Forelimb muscle (tissue), 1 donor: ENCODE results near the gene SESN1. TPM values are rescaled to one million over a fixed set of nuclear protein-coding genes. Genes with fewer than 3 reads are reported as not detected.

ENCODE experiments used
- DNase-seq: peaks from one replicate; pipeline ENCODE4 v3.0.0-alpha.2; 2013; ENCODE audit warnings: low read depth
- polyA plus RNA-seq: library from polyadenylated mRNA; unstranded; fragments of 120-200 nt; gene quantifications from one replicate; pipeline ENCODE4 v1.2.1, GENCODE V29; 2013; ENCODE audit not compliant: insufficient read length

The SESN1 gene
- polyA plus RNA-seq, 1 donor, result 49.9 TPM

- DNase-seq, result no peak
Observed at GRCh38 chr6:109060571-109060970, 34.1 kb downstream of the SESN1 start.

GRCh38 chr6:109059571-109060021 lies 35.0 kb downstream of the SESN1 start:
- no peak for DNase-seq

- DNase-seq, result no peak
Observed at GRCh38 chr6:109059153-109059552, 35.5 kb downstream of the SESN1 start.

- no peak for DNase-seq
Observed at GRCh38 chr6:109058620-109059019, 36.0 kb downstream of the SESN1 start.

- no peak for DNase-seq
Observed at GRCh38 chr6:109056661-109057060, 38.0 kb downstream of the SESN1 start.

GRCh38 chr6:109055771-109056235 lies 38.8 kb downstream of the SESN1 start:
- DNase-seq, result no peak

- DNase-seq, result no peak
Observed at GRCh38 chr6:109053336-109053735, 41.3 kb downstream of the SESN1 start.

- no peak for DNase-seq
Observed at GRCh38 chr6:109052852-109053251, 41.8 kb downstream of the SESN1 start.

GRCh38 chr6:109052018-109052651 lies 42.5 kb downstream of the SESN1 start:
- DNase-seq, result no peak

GRCh38 chr6:109051301-109052017 lies 43.2 kb downstream of the SESN1 start:
- DNase-seq, result no peak

- DNase-seq, result no peak
Observed at GRCh38 chr6:109050447-109051102, 44.1 kb downstream of the SESN1 start.

GRCh38 chr6:109050012-109050411 lies 44.6 kb downstream of the SESN1 start:
- no peak for DNase-seq

- DNase-seq, result no peak
Observed at GRCh38 chr6:109048670-109049415, 45.8 kb downstream of the SESN1 start.

GRCh38 chr6:109048176-109048575 lies 46.5 kb downstream of the SESN1 start:
- DNase-seq, result no peak

GRCh38 chr6:109045493-109045892 lies 49.2 kb downstream of the SESN1 start:
- no peak for DNase-seq

- no peak for DNase-seq
Observed at GRCh38 chr6:109039795-109040194, 54.9 kb downstream of the SESN1 start.

- no peak for DNase-seq
Observed at GRCh38 chr6:109038837-109039398, 55.7 kb downstream of the SESN1 start.

GRCh38 chr6:109036574-109037294 lies 57.9 kb downstream of the SESN1 start:
- no peak for DNase-seq

GRCh38 chr6:109034526-109034925 lies 60.1 kb downstream of the SESN1 start:
- no peak for DNase-seq

GRCh38 chr6:109033655-109034054 lies 61.0 kb downstream of the SESN1 start:
- no peak for DNase-seq

- DNase-seq, result no peak
Observed at GRCh38 chr6:109031416-109031815, 63.2 kb downstream of the SESN1 start.
